Activated B cell treated with CpG ODN at 0.5 μM for 24 hours (primary cell): ENCODE data around the gene LRRC4C. TPM values are rescaled to one million over a fixed set of nuclear protein-coding genes. Genes with fewer than 3 reads are reported as not detected.

Experiments used
- ATAC-seq: fragments of 200-7000 bp; cut with Tn5 transposase; one replicate; pipeline ENCODE4 v1.10.0; 2021; ENCODE audit warnings: low read depth, mild to moderate bottlenecking, moderate library complexity
- CTCF ChIA-PET: fragments of 350-600 bp; sonication (Branson Sonifier 250); formaldehyde crosslinking; loops from one replicate; lab custom pipeline; 2021; ENCODE audit warnings: antibody characterized with exemption; lab: Charles Lee
- POLR2A ChIA-PET: fragments of 350-600 bp; sonication (Branson Sonifier 250); formaldehyde crosslinking; loops from one replicate; lab custom pipeline; 2021; ENCODE audit warnings: antibody characterized with exemption; lab: Charles Lee
- DNase-seq: peaks from one replicate; pipeline ENCODE4 v3.0.0; 2022
- H3K27ac Mint-ChIP-seq: one replicate; pipeline ENCODE4 v1.8.0; 2020; ENCODE audit warnings: mixed read lengths
- H3K27me3 Mint-ChIP-seq: one replicate; pipeline ENCODE4 v1.8.0; 2021; ENCODE audit warnings: mixed read lengths
- H3K36me3 Mint-ChIP-seq: one replicate; pipeline ENCODE4 v1.8.0; 2021; ENCODE audit warnings: low read depth, mixed read lengths
- H3K4me1 Mint-ChIP-seq: one replicate; pipeline ENCODE4 v1.8.0; 2021; ENCODE audit warnings: mixed read lengths
- H3K4me3 Mint-ChIP-seq: one replicate; pipeline ENCODE4 v1.8.0; 2020; ENCODE audit warnings: mild to moderate bottlenecking, mixed read lengths
- H3K9me3 Mint-ChIP-seq: one replicate; pipeline ENCODE4 v1.8.0; 2020; ENCODE audit warnings: mixed read lengths
- intact Hi-C: fragments of 100-400 bp; cut with micrococcal nuclease; formaldehyde crosslinking; loops from one replicate; pipeline ENCODE4 v1.15.1; 2024
- total RNA-seq: library from RNA; stranded (reverse); gene quantifications from 2 replicates; pipeline ENCODE4 v1.2.3, GENCODE V29; 2022
- TF ChIP-seq, protein P1 (sequence below): fragments of 200-600 bp; IDR thresholded peaks from one replicate; pipeline ENCODE4 v1.8.0; 2022; ENCODE audit warnings: antibody characterized with exemption, mild to moderate bottlenecking

Gene LRRC4C
- total RNA-seq, 1 donor from 2014 or later: not detected

DNA sequence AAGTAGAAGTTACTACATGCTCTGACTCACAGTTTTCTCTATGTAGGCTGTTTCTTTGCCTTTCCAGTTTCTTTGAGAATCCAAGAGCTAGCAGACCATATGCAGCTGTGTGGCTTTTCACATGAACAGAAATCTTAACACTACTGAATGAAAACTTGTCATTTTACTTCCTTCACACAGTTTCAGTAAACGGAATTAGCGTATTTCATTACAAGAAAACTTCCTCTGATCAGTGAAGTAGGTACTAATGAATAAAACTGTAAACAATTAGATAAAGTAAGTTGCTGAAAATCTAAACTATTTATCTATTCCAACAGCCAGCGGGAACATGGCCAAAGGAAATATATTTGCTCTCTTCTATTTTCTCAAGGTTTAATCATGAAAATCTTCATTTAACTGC is 953.2 kb downstream of the LRRC4C start:
- Mint-ChIP-seq H3K27ac (no peak overlapping the region), H3K27me3 (no peaks in the 10 kb centered on the region), H3K4me3 (no peak overlapping the region), H3K36me3 (no peaks in the 10 kb centered on the region), H3K9me3 (peaks cover 9% of the 10 kb centered on the region), H3K4me1 (no peaks in the 10 kb centered on the region)
- ChIA-PET CTCF (no interaction called here), POLR2A (no interaction called here)
- intact Hi-C loops: no loop called here
- DNase-seq (no peak), ATAC-seq (no peak)
- TF ChIP-seq, protein P1, sequence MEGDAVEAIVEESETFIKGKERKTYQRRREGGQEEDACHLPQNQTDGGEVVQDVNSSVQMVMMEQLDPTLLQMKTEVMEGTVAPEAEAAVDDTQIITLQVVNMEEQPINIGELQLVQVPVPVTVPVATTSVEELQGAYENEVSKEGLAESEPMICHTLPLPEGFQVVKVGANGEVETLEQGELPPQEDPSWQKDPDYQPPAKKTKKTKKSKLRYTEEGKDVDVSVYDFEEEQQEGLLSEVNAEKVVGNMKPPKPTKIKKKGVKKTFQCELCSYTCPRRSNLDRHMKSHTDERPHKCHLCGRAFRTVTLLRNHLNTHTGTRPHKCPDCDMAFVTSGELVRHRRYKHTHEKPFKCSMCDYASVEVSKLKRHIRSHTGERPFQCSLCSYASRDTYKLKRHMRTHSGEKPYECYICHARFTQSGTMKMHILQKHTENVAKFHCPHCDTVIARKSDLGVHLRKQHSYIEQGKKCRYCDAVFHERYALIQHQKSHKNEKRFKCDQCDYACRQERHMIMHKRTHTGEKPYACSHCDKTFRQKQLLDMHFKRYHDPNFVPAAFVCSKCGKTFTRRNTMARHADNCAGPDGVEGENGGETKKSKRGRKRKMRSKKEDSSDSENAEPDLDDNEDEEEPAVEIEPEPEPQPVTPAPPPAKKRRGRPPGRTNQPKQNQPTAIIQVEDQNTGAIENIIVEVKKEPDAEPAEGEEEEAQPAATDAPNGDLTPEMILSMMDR: no peak

DNA sequence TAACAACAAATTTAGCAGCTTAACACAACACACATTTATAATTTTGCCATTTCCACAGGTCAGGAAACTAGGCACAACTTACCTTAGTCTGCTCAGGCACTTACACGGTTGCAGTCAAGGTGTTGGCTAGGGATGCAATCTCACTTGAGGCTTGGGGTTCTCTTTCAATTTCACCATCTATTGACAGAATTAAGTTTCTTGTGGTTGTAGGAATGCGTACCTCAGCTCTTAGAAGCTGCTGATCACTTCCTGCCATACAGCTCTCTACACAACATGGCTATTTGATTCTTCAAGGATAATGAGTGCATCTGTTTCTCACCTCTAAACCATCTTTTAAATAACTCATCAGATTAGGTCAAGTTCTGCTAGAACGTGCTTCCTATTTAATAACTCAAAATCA is 968.1 kb downstream of the LRRC4C start:
- ATAC-seq: no peak
- H3K27ac Mint-ChIP-seq: no peak overlapping the region
- TF ChIP-seq, protein P1: no peak

DNA sequence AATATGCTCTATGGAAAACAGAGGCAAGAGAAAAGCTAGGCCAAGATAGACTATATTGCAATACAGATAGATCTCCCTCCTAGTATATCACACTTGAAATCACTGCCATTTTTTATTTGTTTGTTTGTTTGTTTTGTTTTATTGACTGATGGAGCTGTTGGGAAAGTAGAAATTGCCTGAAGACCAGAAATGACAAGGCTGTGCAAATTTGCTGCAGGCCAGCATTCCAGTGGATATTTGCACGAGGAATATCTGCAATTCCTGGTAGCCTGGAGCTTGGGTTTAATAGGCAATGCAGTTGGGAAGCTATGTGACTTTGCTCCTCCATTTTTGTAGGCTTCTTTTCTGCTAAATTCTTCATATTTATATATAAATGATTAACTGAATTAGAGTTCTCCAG is 991.7 kb downstream of the LRRC4C start:
- no peaks in the 10 kb centered on the region for H3K36me3 Mint-ChIP-seq
- H3K4me3 Mint-ChIP-seq: no peak overlapping the region
- no peaks in the 10 kb centered on the region for H3K4me1 Mint-ChIP-seq
- H3K27ac Mint-ChIP-seq: no peak overlapping the region
- TF ChIP-seq, protein P1: no peak
- no peaks in the 10 kb centered on the region for H3K27me3 Mint-ChIP-seq
- ChIA-PET CTCF (no interaction called here), POLR2A (no interaction called here)
- DNase-seq (no peak), ATAC-seq (no peak)
- intact Hi-C loops: no loop called here
- no peaks in the 10 kb centered on the region for H3K9me3 Mint-ChIP-seq

More for the DNA sequence above, 968.1 kb downstream of the LRRC4C start:
- Mint-ChIP-seq H3K27me3 (no peaks in the 10 kb centered on the region), H3K4me1 (no peaks in the 10 kb centered on the region), H3K9me3 (peaks cover 11% of the 10 kb centered on the region), H3K36me3 (no peaks in the 10 kb centered on the region), H3K4me3 (no peak overlapping the region)
- ChIA-PET POLR2A (no interaction called here), CTCF (no interaction called here)
- intact Hi-C loops: no loop called here
- DNase-seq: no peak

DNA sequence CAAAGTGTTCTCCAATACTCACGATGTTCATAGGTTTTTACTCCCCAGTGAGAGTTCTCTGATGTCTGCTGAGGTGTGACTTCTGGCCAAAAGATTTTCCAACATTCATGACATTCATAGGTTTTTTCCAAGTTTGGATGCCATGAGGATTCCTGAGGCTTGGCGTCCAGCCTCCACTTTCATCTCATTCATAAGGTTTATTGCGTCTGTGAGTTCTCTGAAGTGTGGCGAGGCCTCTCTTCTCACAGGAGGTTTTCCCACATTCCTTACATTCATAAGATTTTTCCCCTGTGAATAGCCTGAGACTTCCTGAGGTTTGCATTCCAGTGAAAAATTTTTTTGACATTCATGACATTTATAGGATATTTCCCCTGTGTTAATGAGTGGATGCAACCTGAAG is 1014.1 kb downstream of the LRRC4C start:
- intact Hi-C loops: no loop called here
- TF ChIP-seq, protein P1: no peak
- H3K27ac Mint-ChIP-seq: no peak overlapping the region
- H3K36me3 Mint-ChIP-seq: no peaks in the 10 kb centered on the region
- no peak for ATAC-seq
- DNase-seq: no peak
- CTCF ChIA-PET: no interaction called here
- H3K4me3 Mint-ChIP-seq: no peak overlapping the region
- peaks cover 23% of the 10 kb centered on the region for H3K9me3 Mint-ChIP-seq
- POLR2A ChIA-PET: no interaction called here
- no peaks in the 10 kb centered on the region for H3K4me1 Mint-ChIP-seq
- no peaks in the 10 kb centered on the region for H3K27me3 Mint-ChIP-seq

DNA sequence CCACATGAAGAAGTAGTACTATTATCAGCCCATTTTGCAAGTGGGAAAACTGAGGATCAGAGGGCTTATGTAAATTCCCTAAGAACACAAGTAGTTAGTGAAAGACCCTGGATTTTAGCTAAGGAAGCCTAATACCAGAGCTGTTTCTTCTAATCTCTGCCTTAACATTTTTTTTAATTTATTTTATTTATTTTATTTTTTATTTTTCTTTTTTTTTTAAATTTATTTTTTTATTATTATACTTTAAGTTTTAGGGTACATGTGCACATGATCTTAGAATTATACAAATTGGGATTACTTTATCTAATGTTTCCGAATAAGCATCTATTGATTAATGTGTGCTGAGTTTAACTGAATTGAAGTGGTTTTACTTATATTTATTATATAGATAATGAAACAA is 1015.3 kb downstream of the LRRC4C start:
- intact Hi-C loops: no loop called here
- H3K9me3 Mint-ChIP-seq: peaks cover 23% of the 10 kb centered on the region
- no peaks in the 10 kb centered on the region for H3K27me3 Mint-ChIP-seq
- TF ChIP-seq, protein P1: no peak
- ChIA-PET POLR2A (no interaction called here), CTCF (no interaction called here)
- no peak for ATAC-seq
- H3K36me3 Mint-ChIP-seq: no peaks in the 10 kb centered on the region
- no peaks in the 10 kb centered on the region for H3K4me1 Mint-ChIP-seq
- H3K27ac Mint-ChIP-seq: no peak overlapping the region
- DNase-seq: no peak
- H3K4me3 Mint-ChIP-seq: no peak overlapping the region
